Endodermal cell (in vitro differentiated cells): ENCODE measurements around the gene LIN9. TPM values are rescaled to one million over a fixed set of nuclear protein-coding genes. Genes with fewer than 3 reads are reported as not detected.

Source experiments
- DNase-seq: peaks from one replicate; pipeline ENCODE4 v3.0.0-alpha.2; 2017
- H3K27ac ChIP-seq: 2 replicates; pipeline ENCODE4 v1.5.1; 2013; ENCODE audit warnings: mild to moderate bottlenecking, low read depth, low read length, moderate library complexity
- H3K27me3 ChIP-seq: 2 replicates; pipeline ENCODE4 v1.6.1; 2013; ENCODE audit warnings: mild to moderate bottlenecking, low read length, moderate library complexity; ENCODE audit not compliant: insufficient read depth, control insufficient read depth, poor library complexity, severe bottlenecking
- H3K36me3 ChIP-seq: 2 replicates; pipeline ENCODE4 v1.7.0; 2013; ENCODE audit warnings: mild to moderate bottlenecking, low read length, moderate library complexity; ENCODE audit not compliant: control insufficient read depth, insufficient read depth
- H3K4me1 ChIP-seq: one replicate; pipeline ENCODE4 v1.7.0; 2013; ENCODE audit warnings: low read length; ENCODE audit not compliant: control insufficient read depth, insufficient read depth
- H3K4me3 ChIP-seq: 2 replicates; pipeline ENCODE4 v1.5.1; 2013; ENCODE audit warnings: mild to moderate bottlenecking, low read length, moderate library complexity
- H3K9ac ChIP-seq: 2 replicates; pipeline ENCODE4 v1.6.1; 2013; ENCODE audit warnings: mild to moderate bottlenecking, low read length, moderate library complexity; ENCODE audit not compliant: poor library complexity, severe bottlenecking; ENCODE audit errors: extremely low read depth
- H3K9me3 ChIP-seq: 2 replicates; pipeline ENCODE4 v1.6.1; 2013; ENCODE audit warnings: mild to moderate bottlenecking, low read length, moderate library complexity; ENCODE audit not compliant: control insufficient read depth
- H3K27ac Mint-ChIP-seq: 2 replicates; pipeline ENCODE4 v1.8.0; 2020; ENCODE audit warnings: mixed read lengths
- H3K27me3 Mint-ChIP-seq: 2 replicates; pipeline ENCODE4 v1.8.0; 2021; ENCODE audit warnings: mild to moderate bottlenecking, mixed read lengths; ENCODE audit not compliant: insufficient read depth
- H3K36me3 Mint-ChIP-seq: 2 replicates; pipeline ENCODE4 v1.8.0; 2020; ENCODE audit warnings: low read depth, mixed read lengths
- H3K4me1 Mint-ChIP-seq: 2 replicates; pipeline ENCODE4 v1.8.0; 2020; ENCODE audit warnings: mixed read lengths
- H3K4me3 Mint-ChIP-seq: 2 replicates; pipeline ENCODE4 v1.8.0; 2020; ENCODE audit warnings: mild to moderate bottlenecking, moderate library complexity, mixed read lengths
- H3K9me3 Mint-ChIP-seq: 2 replicates; pipeline ENCODE4 v1.8.0; 2020; ENCODE audit warnings: mild to moderate bottlenecking, mixed read lengths
- CTCF ChIP-seq: fragments of 200-600 bp; sonication (generic); conservative IDR thresholded peaks from 2 replicates; pipeline ENCODE4 v1.5.0; 2021; ENCODE audit warnings: antibody characterized with exemption, mild to moderate bottlenecking
- WGBS, 2 experiments: methylation state at CpG; one replicate each; pipeline versions ENCODE4 v1.1.5 to v1.1.7; 2013; ENCODE audit warnings: missing lambda C conversion rate in 2 of 2, mixed read lengths in 1 of 2; ENCODE audit not compliant: insufficient coverage in 1 of 2, insufficient read length in 1 of 2; 5-methylcytosine and 5-hydroxymethylcytosine counted together
- total RNA-seq, 2 donors: library from RNA; stranded (reverse); fragmentation: NEBNext Ultra II Directional in 1 of 2; extraction: Animal tissue kit (Norgen Biotek cat#: 25700) in 1 of 2; gene quantifications; 2 replicates in 1 of 2; 3 replicates in 1 of 2; pipeline ENCODE4 v1.2.1, GENCODE V29; 2021

Gene LIN9
- total RNA-seq, 2 donors from 2014 or later, result 9.9 to 11.3 TPM

- no peaks in the 10 kb centered on the region for H3K36me3 ChIP-seq
Measured at GRCh38 chr1:226337276-226337875, 28.4 kb upstream of the LIN9 start.

GRCh38 chr1:226335661-226336060 lies 26.7 kb upstream of the LIN9 start:
- Histone ChIP-seq H3K9ac (no peak overlapping the region), H3K4me3 (no peak overlapping the region), H3K36me3 (no peaks in the 10 kb centered on the region), H3K4me1 (no peaks in the 10 kb centered on the region), H3K27me3 (no peaks in the 10 kb centered on the region), H3K27ac (no peak overlapping the region), H3K9me3 (no peaks in the 10 kb centered on the region)
- no peak overlapping the region for H3K4me3 Mint-ChIP-seq
- no peak for DNase-seq
- peaks cover 5% of the 10 kb centered on the region for H3K4me1 Mint-ChIP-seq
- H3K27ac Mint-ChIP-seq, result no peak overlapping the region
- peaks cover 8% of the 10 kb centered on the region for H3K9me3 Mint-ChIP-seq
- H3K36me3 Mint-ChIP-seq, result no peaks in the 10 kb centered on the region
- no peak for TF ChIP-seq CTCF
- 87 to 100% methylated on average over 1 of the region's 1 CpG for WGBS, 2 experiments
- H3K27me3 Mint-ChIP-seq, result no peaks in the 10 kb centered on the region

More at GRCh38 chr1:226337276-226337875, 28.4 kb upstream of the LIN9 start:
- no peak overlapping the region for H3K9ac ChIP-seq
- Mint-ChIP-seq H3K27me3 (no peaks in the 10 kb centered on the region), H3K4me3 (no peak overlapping the region), H3K36me3 (no peaks in the 10 kb centered on the region), H3K4me1 (peaks cover 5% of the 10 kb centered on the region), H3K27ac (no peak overlapping the region), H3K9me3 (peaks cover 24% of the 10 kb centered on the region)
- H3K27ac ChIP-seq, result no peak overlapping the region
- TF ChIP-seq CTCF, result no peak
- DNase-seq, result no peak
- no peaks in the 10 kb centered on the region for H3K9me3 ChIP-seq
- no peaks in the 10 kb centered on the region for H3K27me3 ChIP-seq
- H3K4me3 ChIP-seq, result no peak overlapping the region
- WGBS, 2 experiments, result 82 to 86% methylated on average over 7 to 8 of the region's 8 CpGs
- H3K4me1 ChIP-seq, result no peaks in the 10 kb centered on the region

DNA sequence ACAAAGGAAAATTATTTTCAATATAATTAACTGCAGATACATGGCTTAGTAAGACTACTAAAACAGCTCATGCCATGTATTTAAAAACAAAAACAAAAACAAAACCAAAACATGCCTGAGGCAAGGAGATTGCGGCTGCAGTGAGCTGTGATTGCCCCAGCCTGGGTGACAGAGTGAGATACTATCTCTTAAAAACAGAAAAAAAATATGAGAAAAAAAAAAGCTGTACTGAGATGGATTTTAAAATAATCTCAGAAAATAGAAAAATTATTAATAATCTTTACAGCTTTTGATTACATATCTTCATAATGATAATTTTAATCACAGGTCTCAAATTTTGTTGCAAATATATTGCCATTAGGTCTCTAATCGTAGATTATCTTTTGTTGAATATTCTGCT lies 24.0 kb upstream of the LIN9 start:
- no peaks in the 10 kb centered on the region for H3K27me3 ChIP-seq
- no peak overlapping the region for H3K9ac ChIP-seq
- no peak overlapping the region for H3K4me3 ChIP-seq
- no peaks in the 10 kb centered on the region for H3K27me3 Mint-ChIP-seq
- H3K36me3 Mint-ChIP-seq, result no peaks in the 10 kb centered on the region
- no peak overlapping the region for H3K27ac ChIP-seq
- no peak overlapping the region for H3K4me3 Mint-ChIP-seq
- H3K4me1 ChIP-seq, result no peaks in the 10 kb centered on the region
- WGBS, 2 experiments, result 88% methylated on average over 2 of the region's 2 CpGs; no CpG with 5 or more reads in 1 of the 2 experiments
- TF ChIP-seq CTCF, result no peak
- no peaks in the 10 kb centered on the region for H3K9me3 Mint-ChIP-seq
- peaks cover 5% of the 10 kb centered on the region for H3K4me1 Mint-ChIP-seq
- DNase-seq, result no peak
- no peaks in the 10 kb centered on the region for H3K36me3 ChIP-seq
- H3K27ac Mint-ChIP-seq, result no peak overlapping the region
- no peaks in the 10 kb centered on the region for H3K9me3 ChIP-seq
